Hepatocyte (in vitro differentiated cells): ENCODE data around the gene JUNB.

Experiments used
- CTCF ChIP-seq: fragments of 200-600 bp; sonication (generic); IDR thresholded peaks from 2 replicates; pipeline ENCODE4 v1.5.1; 2016; ENCODE audit warnings: antibody characterized with exemption, mild to moderate bottlenecking; ENCODE audit not compliant: poor library complexity
- EZH2 ChIP-seq: fragments of 200-600 bp; sonication (generic); IDR thresholded peaks from 2 replicates; pipeline ENCODE4 v1.6.1; 2016; ENCODE audit warnings: antibody characterized with exemption, mild to moderate bottlenecking, borderline replicate concordance

- TF ChIP-seq CTCF: no peak
- no peak for TF ChIP-seq EZH2
Measured at GRCh38 chr19:12790628-12791344, 500 bp upstream of the JUNB start.
